NCI-H226 (cell line): ENCODE data around the gene SAP30BP.

ENCODE experiments used
- DNase-seq: peaks from one replicate; pipeline ENCODE4 v3.0.0-alpha.2; 2015

SAP30BP gene

GRCh38 chr17:75666959-75667790, at the start of gene SAP30BP, which contains the start of gene RECQL5:
Gene SAP30BP (plus strand): TSS chr17:75667338. CDS start chr17:75667373, 35 bp downstream.
Gene RECQL5 (minus strand): TSS chr17:75667154. CDS start chr17:75666557, 597 bp downstream.
- peak; percentile 95 for DNase-seq

- DNase-seq, result no peak
Observed at GRCh38 chr17:75617675-75618074, 49.5 kb upstream of the SAP30BP start.

- DNase-seq, result peak; percentile 24
Observed at GRCh38 chr17:75619506-75620431, 47.4 kb upstream of the SAP30BP start.

DNA sequence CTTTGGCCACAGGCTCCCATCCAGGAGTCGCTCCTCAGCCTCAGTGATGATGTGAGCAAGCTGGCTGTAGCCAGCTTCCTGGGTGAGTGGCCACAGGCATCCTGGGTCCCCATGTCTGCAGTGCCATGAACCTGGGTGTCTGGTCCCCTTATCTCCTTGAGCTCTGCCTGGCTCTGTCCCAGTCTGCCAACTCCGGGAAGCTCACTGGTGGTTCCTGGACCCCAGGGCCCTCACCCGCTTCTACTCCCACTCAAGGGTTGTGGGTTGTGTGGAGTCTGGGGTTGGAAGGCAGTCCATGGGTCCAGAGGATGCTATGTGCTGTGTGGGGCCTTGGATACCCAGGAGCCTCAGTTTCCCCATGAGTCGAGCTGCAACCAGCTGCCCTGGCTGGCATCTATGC, 45.6 kb upstream of the SAP30BP start:
- DNase-seq, result no peak

DNA sequence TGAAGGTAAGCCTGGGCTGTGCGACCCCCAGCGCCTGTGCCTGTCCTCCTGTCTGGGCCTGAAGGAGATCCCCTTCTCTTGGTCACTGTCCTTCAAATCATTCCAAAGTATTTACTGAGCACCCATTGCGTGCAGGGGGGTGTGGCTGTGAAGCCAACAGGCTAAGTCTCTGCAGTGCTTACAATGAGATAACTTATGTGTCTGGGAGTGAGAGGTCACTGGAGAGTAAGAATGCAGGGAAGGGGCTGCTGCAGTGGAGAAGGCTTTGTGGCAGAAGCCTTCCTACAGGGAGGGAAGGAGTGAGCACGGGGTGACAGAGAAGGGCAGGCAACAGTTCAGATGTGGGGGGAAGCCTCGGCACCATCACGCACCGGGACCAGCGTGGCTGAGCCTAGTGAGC, 45.1 kb upstream of the SAP30BP start:
- DNase-seq, result no peak

- DNase-seq, result no peak
Observed at GRCh38 chr17:75622771-75623273, 44.3 kb upstream of the SAP30BP start.

DNA sequence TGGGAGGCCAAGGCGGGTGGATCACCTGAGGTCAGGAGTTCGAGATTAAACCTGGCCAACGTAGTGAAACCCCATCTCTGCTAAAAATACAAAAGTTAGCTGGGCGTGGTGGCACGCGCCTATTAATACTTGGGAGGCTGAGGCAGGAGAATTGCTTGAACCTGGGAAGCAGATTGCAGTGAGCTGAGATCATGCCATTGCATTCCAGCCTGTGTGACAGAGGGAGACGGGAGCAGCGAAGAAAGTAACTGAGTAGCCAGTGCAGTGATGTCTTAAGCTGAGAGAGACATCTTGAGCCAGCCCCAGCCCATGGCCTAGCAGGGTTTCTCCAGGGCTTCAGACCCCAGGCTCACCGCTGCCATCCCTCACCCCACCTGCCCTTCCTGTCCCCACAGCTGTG, 43.8 kb upstream of the SAP30BP start:
- DNase-seq, result no peak

GRCh38 chr17:75624021-75624420, 43.1 kb upstream of the SAP30BP start:
- no peak for DNase-seq

- DNase-seq, result no peak
Observed at GRCh38 chr17:75624714-75625345, 42.3 kb upstream of the SAP30BP start.

GRCh38 chr17:75625813-75626486, 41.2 kb upstream of the SAP30BP start:
- no peak for DNase-seq

DNA sequence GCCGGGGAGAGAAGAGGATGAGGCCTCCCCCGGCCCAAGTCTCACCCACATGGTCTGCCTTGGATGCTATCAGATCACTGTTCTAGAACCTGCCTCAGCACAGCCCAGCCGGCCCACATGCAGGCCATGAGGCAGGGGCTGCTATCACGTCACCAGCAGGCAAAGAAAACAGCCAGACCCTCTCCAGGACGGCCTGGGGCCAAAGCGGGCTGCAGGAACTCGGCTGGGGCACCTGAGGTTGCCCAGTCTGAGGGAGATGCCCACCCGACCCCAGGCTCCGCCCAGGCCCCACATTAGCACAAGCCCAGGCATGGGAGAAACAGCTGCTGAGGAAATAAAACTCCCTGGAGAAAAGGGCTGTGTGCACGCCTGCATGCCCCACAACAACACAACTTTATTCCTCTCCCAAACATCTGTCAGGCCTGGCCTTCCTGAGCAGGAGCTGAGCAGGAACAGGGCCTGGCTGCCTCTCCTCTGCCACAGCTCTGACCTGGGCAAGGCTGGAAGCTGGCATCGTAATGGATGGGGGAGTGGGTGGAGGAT, 40.6 kb upstream of the SAP30BP start:
- DNase-seq, result no peak

DNA sequence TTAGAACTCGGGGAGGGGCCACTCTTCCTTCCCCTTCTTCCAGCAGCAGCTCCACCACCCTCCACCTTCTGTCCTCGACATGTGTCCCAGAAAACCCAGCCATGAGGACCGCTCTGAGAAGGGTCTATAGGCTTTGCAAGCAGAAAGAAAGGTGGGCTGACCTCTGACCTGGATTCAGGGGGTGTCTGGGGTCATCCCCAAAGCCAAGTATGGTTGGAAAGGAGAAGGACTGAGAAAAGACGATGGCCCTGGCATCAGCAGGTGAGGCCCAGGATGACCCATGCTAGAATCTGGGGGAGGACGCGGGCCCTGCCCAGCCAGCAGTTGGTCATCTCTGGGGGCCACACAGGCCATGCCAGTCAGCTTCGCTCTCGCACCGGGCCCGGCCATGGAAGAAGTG, 40.0 kb upstream of the SAP30BP start:
- DNase-seq, result no peak

DNA sequence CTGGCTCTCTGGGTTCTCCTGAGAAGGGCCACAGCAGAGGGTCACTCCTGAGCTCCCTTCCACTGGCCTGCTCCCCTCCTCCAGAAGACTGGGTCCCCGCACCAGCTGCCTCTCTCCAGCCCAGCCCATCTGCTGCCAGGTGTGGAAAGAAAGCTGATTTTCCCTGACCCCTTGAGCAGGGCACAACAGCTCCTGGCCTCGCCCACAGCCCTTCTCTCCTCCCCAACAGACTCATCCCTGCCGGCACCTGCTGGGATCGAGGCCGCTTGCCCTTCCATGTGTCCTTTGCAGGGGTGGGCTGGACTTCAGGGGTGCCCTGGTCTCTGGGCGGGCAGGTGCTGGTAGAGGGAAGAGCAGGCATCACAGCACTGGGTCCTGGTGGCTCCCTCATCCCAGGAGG, 38.7 kb upstream of the SAP30BP start:
- DNase-seq, result no peak

DNA sequence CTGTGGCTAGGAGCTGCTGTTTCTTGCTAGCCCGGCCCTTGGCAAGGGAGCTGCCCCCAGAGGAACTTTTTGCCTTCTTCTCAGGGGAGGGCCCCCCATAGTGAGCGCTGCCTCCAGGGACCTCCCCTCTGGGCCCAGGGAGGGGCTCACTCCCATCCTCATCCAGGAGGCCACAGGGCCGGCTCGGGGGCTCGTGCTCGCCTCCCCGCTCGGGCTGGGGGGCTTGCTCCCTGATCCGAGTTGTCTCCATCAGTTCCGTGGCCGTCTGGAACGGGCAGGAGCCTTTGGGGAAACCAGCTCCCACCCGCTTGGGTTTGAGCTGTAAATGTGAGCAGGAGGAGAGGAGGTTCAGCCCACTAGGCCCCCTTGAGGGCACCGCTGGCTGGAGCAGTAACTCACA, 38.0 kb upstream of the SAP30BP start:
- DNase-seq, result no peak

GRCh38 chr17:75630071-75630917, 36.8 kb upstream of the SAP30BP start:
- no peak for DNase-seq

DNA sequence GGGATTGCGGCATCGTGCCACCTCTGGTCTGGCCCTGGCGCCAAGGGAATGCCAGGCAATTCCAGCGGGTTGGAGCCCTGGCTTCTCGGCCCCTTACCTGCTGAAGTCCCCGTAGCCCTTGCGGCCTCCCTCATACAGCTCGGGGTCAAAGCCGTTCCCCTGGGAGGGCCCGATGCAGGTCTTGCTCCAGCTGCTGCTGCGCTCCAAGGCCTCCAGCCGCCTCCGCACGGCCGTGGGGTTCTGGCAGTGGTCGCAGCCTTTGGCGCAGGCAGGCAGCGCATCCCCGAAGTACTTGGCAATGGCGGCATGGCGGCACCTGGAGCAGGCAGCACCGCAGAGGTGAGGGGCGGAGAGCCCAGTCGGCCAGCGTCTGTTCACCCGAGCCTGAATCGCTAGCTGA, 35.8 kb upstream of the SAP30BP start:
- DNase-seq, result no peak

DNA sequence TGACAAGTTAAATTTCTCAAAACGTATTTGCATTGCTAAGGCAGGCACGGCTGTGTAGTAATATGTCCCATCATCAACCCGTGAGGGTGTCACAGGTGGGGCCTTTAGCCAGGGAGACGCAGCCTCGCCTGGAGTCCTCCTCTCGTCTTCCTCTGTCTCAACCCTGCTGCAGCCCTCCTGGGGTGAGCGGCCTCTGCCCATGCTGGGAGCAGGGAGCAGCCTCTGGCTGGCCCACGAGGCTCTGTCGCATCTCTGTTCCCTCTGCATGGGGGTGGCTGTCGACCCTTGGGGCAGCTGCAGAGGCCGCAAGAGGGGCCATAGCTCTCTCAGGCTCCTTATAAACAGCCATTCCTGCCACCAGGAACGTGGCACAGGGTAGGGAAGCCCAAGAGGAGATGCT, 34.7 kb upstream of the SAP30BP start:
- no peak for DNase-seq

DNA sequence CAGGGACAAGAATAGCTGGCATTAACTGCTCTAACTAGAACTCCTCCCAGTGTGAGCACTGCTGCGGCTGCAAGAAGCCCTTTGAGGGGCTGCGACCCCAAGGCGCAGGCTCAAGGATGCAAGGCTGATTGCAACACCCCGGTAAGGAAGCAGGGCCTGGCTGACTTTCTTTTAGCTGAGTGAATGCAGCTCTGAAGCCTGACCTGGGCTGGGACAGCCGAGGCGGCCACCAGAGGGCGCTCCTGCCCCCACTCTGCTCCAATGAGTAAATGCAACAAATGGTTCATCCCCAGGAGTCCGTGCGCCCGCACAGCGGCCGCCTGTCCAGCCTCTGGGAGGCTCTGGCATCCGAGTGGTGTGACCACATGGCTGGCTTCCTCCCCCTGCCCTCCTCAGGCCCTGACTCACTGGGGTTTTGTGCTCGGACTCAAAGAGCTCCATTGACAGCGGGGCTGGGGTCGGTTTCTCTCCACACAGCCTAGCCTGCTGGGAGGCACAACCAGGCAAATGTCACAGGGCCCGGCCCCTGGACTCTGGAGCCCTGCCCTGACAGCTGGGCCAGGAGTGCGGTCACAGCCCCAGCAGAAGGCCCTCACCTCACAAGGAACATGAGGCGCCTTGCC, 34.2 kb upstream of the SAP30BP start, which contains the start of gene SMIM5:
Gene SMIM5 (plus strand): TSS at position 572 of the 623 bp plus-strand sequence. CDS start 6,768 bp downstream, outside the sequence.
- DNase-seq, result peak; percentile 92

GRCh38 chr17:75633486-75634375, 33.4 kb upstream of the SAP30BP start:
- DNase-seq, result peak; percentile 85
